GM23338 (cell line): Measurements from ENCODE around the gene OPTC. TPM values are rescaled to one million over a fixed set of nuclear protein-coding genes. Genes with fewer than 3 reads are reported as not detected.
A peak's percentile ranks its signal among the peaks of the same experiment; 100 is the strongest.

ENCODE experiments used
- ATAC-seq: fragments of 200-7000 bp; cut with Tn5 transposase; 3 replicates; pipeline ENCODE4 v1.9.1; 2020
- DNase-seq: peaks from one replicate; pipeline ENCODE4 v3.0.0-alpha.2; 2015; ENCODE audit warnings: low spot score
- H2AFZ ChIP-seq: fragments of 200-600 bp; sonication (generic); 2 replicates; pipeline ENCODE4 v1.8.0; 2016; ENCODE audit warnings: antibody characterized with exemption, mild to moderate bottlenecking, moderate library complexity
- H3F3A ChIP-seq: fragments of 200-600 bp; sonication (generic); replicated peaks from 2 replicates; pipeline ENCODE4 v1.8.0; 2017; ENCODE audit warnings: antibody characterized with exemption, mixed run types, low read depth
- H3K27ac ChIP-seq: fragments of 200-600 bp; sonication (generic); 2 replicates; pipeline ENCODE4 v1.6.1; 2016; ENCODE audit warnings: low read depth
- H3K27me3 ChIP-seq: fragments of 200-600 bp; sonication (generic); 2 replicates; pipeline ENCODE4 v1.8.0; 2016; ENCODE audit warnings: mild to moderate bottlenecking, mixed run types, moderate library complexity; ENCODE audit not compliant: insufficient read depth
- H3K36me3 ChIP-seq: fragments of 200-600 bp; sonication (generic); 2 replicates; pipeline ENCODE4 v1.8.0; 2016; ENCODE audit warnings: mild to moderate bottlenecking; ENCODE audit not compliant: insufficient read depth
- H3K4me1 ChIP-seq: fragments of 200-600 bp; sonication (generic); 2 replicates; pipeline ENCODE4 v1.8.0; 2016; ENCODE audit warnings: mild to moderate bottlenecking, moderate library complexity; ENCODE audit not compliant: insufficient read depth
- H3K4me2 ChIP-seq: fragments of 200-600 bp; sonication (generic); 2 replicates; pipeline ENCODE4 v1.7.1; 2017; ENCODE audit warnings: mixed run types
- H3K4me3 ChIP-seq: fragments of 200-600 bp; sonication (generic); 2 replicates; pipeline ENCODE4 v1.6.1; 2016; ENCODE audit warnings: mixed run types
- H3K79me2 ChIP-seq: fragments of 200-600 bp; sonication (generic); replicated peaks from 2 replicates; pipeline ENCODE4 v1.8.0; 2017; ENCODE audit warnings: mild to moderate bottlenecking; ENCODE audit not compliant: insufficient read depth
- H3K9me2 ChIP-seq: fragments of 200-600 bp; sonication (generic); 2 replicates; pipeline ENCODE4 v1.8.0; 2017; ENCODE audit not compliant: insufficient read depth
- H4K20me1 ChIP-seq: fragments of 200-600 bp; sonication (generic); replicated peaks from 2 replicates; pipeline ENCODE4 v1.8.0; 2017; ENCODE audit warnings: mild to moderate bottlenecking; ENCODE audit not compliant: insufficient read depth
- H3K27ac Mint-ChIP-seq: 2 replicates; pipeline ENCODE4 v1.8.0; 2020; ENCODE audit warnings: inconsistent platforms, mild to moderate bottlenecking, moderate library complexity, mixed read lengths
- H3K27me3 Mint-ChIP-seq: 3 replicates; pipeline ENCODE4 v1.8.0; 2022; ENCODE audit warnings: low read depth, mild to moderate bottlenecking, moderate library complexity, mixed read lengths, inconsistent platforms; ENCODE audit not compliant: insufficient read depth, poor library complexity
- H3K36me3 Mint-ChIP-seq: 3 replicates; pipeline ENCODE4 v1.8.0; 2021; ENCODE audit warnings: low read depth, mild to moderate bottlenecking, inconsistent platforms, moderate library complexity, mixed read lengths
- H3K4me1 Mint-ChIP-seq: 3 replicates; pipeline ENCODE4 v1.8.0; 2020; ENCODE audit warnings: mild to moderate bottlenecking, inconsistent platforms, mixed read lengths
- H3K4me3 Mint-ChIP-seq: 3 replicates; pipeline ENCODE4 v1.8.0; 2021; ENCODE audit warnings: moderate library complexity, mild to moderate bottlenecking, inconsistent platforms, mixed read lengths
- H3K9me3 Mint-ChIP-seq: 3 replicates; pipeline ENCODE4 v1.8.0; 2020; ENCODE audit warnings: moderate library complexity, mild to moderate bottlenecking, inconsistent platforms, mixed read lengths
- JUNB ChIP-seq: IDR thresholded peaks from one replicate; pipeline ENCODE4 v1.6.1; 2016; ENCODE audit warnings: antibody characterized with exemption; ENCODE audit not compliant: unreplicated experiment
- POLR2AphosphoS5 ChIP-seq: IDR thresholded peaks from 2 replicates; pipeline ENCODE4 v1.6.1; 2016; ENCODE audit warnings: antibody characterized with exemption, low read depth
- STAT1 ChIP-seq: IDR thresholded peaks from one replicate; pipeline ENCODE4 v1.6.1; 2016; ENCODE audit warnings: antibody characterized with exemption; ENCODE audit not compliant: unreplicated experiment
- ZNF331 ChIP-seq: fragments of 250-450 bp; sonication (Bioruptor Pico); IDR thresholded peaks from 2 replicates; pipeline ENCODE4 v1.5.0; 2020; ENCODE audit warnings: low read depth, mild to moderate bottlenecking, moderate library complexity
- polyA plus RNA-seq: library from polyadenylated mRNA; unstranded; fragments of >200 nt; fragmentation: Nextera tagmentation; extraction: Ambion mirVana; gene quantifications from 2 replicates; pipeline ENCODE4 v1.2.1, GENCODE V29; 2016
- total RNA-seq: library from RNA; depleted of rRNA; stranded (reverse); fragments of >200 nt; shearing (Covaris generic); gene quantifications from 2 replicates; pipeline ENCODE4 v1.2.3, GENCODE V29; 2014
- TF ChIP-seq, protein P1 (sequence below): IDR thresholded peaks from 2 replicates; pipeline ENCODE4 v1.6.1; 2016; ENCODE audit warnings: antibody characterized with exemption
- TF ChIP-seq, protein P2 (sequence below): fragments of 250-450 bp; sonication (Bioruptor Pico); IDR thresholded peaks from 2 replicates; pipeline ENCODE4 v1.5.0; 2020; ENCODE audit warnings: mild to moderate bottlenecking, moderate library complexity

Gene OPTC
- total and polyA plus RNA-seq, 2 experiments from 2014 or later, result 0.50 to 1.0 TPM

DNA sequence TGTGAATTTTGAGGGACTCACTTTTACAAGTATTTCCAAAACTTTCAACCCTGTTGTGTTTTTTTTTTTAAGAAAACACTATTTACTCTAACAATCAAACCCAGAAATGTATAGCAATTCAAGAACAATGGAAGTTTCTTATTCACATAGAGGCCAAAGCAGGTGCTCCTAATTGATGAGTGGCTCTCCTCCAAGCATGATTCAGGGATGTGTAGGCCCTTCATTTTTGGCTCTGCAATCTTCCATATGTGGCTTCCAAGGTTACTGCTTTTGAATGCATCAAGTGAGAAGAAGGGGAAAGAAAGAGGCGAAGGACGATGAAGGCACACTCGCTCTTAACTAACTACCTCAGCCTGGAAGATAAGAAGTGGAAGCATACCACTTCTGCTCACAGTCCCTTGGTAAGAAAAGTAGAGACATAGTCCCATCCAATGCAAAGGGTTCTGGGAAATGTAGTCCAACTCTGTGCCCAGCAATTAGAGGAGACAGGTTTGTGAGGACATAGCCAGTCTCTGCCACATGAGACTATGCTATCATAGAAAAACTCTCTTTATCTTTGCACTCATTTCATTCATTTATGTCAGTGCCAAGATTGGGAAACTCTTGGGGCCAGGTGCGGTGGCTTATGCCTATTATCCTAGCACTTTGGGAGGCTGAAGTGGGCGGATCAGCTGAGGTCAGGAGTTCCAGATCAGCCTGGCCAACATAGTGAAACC lies 46.0 kb downstream of the OPTC start:
- no peak overlapping the region for H3K27ac ChIP-seq
- TF ChIP-seq, protein P1, sequence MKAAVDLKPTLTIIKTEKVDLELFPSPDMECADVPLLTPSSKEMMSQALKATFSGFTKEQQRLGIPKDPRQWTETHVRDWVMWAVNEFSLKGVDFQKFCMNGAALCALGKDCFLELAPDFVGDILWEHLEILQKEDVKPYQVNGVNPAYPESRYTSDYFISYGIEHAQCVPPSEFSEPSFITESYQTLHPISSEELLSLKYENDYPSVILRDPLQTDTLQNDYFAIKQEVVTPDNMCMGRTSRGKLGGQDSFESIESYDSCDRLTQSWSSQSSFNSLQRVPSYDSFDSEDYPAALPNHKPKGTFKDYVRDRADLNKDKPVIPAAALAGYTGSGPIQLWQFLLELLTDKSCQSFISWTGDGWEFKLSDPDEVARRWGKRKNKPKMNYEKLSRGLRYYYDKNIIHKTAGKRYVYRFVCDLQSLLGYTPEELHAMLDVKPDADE, result peak; percentile 17; the same call in 1 of the 2 replicates
- TF ChIP-seq JUNB, result no peak
- no peaks in the 10 kb centered on the region; the same call in 1 of the 2 replicates for H3K36me3 ChIP-seq
- Mint-ChIP-seq H3K4me3 (no peak overlapping the region), H3K4me1 (peaks cover 22% of the 10 kb centered on the region; the same call in 2 of the 3 replicates), H3K27ac (no peak overlapping the region), H3K36me3 (no peaks in the 10 kb centered on the region), H3K9me3 (no peaks in the 10 kb centered on the region), H3K27me3 (peaks cover 6% of the 10 kb centered on the region)
- DNase-seq (peak; percentile 54), ATAC-seq (peak; percentile 72)
- H3K9me2 ChIP-seq, result no peaks in the 10 kb centered on the region; the same call in 1 of the 2 replicates
- peak overlapping the region; percentile 83; the same call in 1 of the 2 replicates for H2AFZ ChIP-seq
- no peaks in the 10 kb centered on the region for H3K27me3 ChIP-seq
- no peaks in the 10 kb centered on the region; the same call in 1 of the 2 replicates for H3K79me2 ChIP-seq
- no peaks in the 10 kb centered on the region for H4K20me1 ChIP-seq
- H3K4me2 ChIP-seq, result no peak overlapping the region
- H3F3A ChIP-seq, result no peaks in the 10 kb centered on the region
- peaks cover 10% of the 10 kb centered on the region for H3K4me1 ChIP-seq
- no peak overlapping the region for H3K4me3 ChIP-seq

DNA sequence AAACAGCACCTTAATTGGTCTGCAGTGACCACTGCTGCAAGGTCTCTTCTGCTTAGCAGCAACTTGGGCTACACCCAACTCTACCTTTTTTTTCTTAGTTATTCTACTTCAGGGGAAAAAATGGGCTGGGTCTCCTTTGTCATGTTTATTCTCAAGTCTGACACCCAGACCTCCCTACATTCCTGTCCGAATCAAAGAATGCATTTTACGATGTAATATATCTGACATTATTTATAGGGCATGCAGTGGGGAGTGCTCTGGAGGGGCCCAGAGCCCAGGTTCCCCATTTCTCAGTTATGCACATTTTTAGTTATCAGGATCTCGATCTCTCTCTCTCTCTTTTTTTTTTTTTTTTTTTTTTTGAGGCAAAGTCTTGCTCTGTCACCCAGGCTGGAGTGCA lies 50.5 kb downstream of the OPTC start:
- no peaks in the 10 kb centered on the region for H3K27me3 ChIP-seq
- H3K4me1 ChIP-seq, result peaks cover 39% of the 10 kb centered on the region
- Mint-ChIP-seq H3K4me3 (no peak overlapping the region), H3K27ac (no peak overlapping the region), H3K9me3 (no peaks in the 10 kb centered on the region), H3K4me1 (peaks cover 49% of the 10 kb centered on the region), H3K27me3 (peaks cover 7% of the 10 kb centered on the region), H3K36me3 (no peaks in the 10 kb centered on the region)
- no peaks in the 10 kb centered on the region for H4K20me1 ChIP-seq
- H3K9me2 ChIP-seq, result no peaks in the 10 kb centered on the region
- no peak overlapping the region for H3K4me3 ChIP-seq
- TF ChIP-seq STAT1, result no peak
- no peak overlapping the region for H3K27ac ChIP-seq
- H3F3A ChIP-seq, result no peaks in the 10 kb centered on the region
- ATAC-seq, result peak; percentile 54
- H3K36me3 ChIP-seq, result no peaks in the 10 kb centered on the region
- no peak overlapping the region for H2AFZ ChIP-seq
- H3K4me2 ChIP-seq, result peak overlapping the region; percentile 52
- no peaks in the 10 kb centered on the region; the same call in 1 of the 2 replicates for H3K79me2 ChIP-seq
- peak; percentile 74 for DNase-seq

DNA sequence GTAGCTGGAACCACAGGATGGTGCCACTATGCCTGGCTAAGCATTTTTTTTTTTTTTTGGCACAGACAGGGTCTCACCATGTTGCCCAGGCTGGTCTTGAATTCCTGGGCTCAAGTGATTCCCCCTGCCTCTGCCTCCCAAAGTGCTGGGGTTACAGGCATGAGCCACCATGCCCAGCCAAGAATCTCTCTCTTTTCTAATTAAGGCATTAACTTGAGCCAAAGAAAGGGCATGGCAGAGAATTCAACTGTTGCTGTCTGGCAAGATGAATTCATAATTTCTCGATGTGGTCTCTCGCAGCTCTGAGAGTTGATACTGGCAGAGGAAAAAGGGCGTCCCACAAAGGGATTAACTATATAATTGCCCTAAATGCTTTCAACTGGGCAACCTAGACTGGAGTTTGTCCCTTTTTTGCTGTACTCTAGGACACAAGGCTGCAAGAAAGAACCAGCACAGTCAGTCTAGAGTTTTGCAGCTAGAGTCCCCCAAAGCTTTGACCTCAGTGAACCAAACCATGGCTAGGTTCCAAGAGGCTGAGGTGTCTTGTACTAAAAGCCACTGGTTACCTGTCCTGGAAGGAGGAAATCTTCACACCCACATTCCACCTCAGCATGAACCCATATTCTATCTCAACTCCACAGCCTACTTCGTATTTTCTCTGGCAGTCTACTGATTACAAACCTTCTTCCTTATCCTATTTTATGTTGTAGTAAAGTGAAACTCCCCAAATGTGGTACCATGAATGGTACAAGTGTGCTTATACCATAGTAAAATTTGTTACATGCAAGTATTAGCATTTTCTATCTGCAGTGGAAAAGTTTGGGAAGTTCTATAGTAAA lies 51.2 kb downstream of the OPTC start:
- no peaks in the 10 kb centered on the region for H3K36me3 ChIP-seq
- Mint-ChIP-seq H3K27ac (no peak overlapping the region), H3K36me3 (no peaks in the 10 kb centered on the region)
- no peak for TF ChIP-seq ZNF331 (CRISPR knock-in tag)
- TF ChIP-seq, protein P2, sequence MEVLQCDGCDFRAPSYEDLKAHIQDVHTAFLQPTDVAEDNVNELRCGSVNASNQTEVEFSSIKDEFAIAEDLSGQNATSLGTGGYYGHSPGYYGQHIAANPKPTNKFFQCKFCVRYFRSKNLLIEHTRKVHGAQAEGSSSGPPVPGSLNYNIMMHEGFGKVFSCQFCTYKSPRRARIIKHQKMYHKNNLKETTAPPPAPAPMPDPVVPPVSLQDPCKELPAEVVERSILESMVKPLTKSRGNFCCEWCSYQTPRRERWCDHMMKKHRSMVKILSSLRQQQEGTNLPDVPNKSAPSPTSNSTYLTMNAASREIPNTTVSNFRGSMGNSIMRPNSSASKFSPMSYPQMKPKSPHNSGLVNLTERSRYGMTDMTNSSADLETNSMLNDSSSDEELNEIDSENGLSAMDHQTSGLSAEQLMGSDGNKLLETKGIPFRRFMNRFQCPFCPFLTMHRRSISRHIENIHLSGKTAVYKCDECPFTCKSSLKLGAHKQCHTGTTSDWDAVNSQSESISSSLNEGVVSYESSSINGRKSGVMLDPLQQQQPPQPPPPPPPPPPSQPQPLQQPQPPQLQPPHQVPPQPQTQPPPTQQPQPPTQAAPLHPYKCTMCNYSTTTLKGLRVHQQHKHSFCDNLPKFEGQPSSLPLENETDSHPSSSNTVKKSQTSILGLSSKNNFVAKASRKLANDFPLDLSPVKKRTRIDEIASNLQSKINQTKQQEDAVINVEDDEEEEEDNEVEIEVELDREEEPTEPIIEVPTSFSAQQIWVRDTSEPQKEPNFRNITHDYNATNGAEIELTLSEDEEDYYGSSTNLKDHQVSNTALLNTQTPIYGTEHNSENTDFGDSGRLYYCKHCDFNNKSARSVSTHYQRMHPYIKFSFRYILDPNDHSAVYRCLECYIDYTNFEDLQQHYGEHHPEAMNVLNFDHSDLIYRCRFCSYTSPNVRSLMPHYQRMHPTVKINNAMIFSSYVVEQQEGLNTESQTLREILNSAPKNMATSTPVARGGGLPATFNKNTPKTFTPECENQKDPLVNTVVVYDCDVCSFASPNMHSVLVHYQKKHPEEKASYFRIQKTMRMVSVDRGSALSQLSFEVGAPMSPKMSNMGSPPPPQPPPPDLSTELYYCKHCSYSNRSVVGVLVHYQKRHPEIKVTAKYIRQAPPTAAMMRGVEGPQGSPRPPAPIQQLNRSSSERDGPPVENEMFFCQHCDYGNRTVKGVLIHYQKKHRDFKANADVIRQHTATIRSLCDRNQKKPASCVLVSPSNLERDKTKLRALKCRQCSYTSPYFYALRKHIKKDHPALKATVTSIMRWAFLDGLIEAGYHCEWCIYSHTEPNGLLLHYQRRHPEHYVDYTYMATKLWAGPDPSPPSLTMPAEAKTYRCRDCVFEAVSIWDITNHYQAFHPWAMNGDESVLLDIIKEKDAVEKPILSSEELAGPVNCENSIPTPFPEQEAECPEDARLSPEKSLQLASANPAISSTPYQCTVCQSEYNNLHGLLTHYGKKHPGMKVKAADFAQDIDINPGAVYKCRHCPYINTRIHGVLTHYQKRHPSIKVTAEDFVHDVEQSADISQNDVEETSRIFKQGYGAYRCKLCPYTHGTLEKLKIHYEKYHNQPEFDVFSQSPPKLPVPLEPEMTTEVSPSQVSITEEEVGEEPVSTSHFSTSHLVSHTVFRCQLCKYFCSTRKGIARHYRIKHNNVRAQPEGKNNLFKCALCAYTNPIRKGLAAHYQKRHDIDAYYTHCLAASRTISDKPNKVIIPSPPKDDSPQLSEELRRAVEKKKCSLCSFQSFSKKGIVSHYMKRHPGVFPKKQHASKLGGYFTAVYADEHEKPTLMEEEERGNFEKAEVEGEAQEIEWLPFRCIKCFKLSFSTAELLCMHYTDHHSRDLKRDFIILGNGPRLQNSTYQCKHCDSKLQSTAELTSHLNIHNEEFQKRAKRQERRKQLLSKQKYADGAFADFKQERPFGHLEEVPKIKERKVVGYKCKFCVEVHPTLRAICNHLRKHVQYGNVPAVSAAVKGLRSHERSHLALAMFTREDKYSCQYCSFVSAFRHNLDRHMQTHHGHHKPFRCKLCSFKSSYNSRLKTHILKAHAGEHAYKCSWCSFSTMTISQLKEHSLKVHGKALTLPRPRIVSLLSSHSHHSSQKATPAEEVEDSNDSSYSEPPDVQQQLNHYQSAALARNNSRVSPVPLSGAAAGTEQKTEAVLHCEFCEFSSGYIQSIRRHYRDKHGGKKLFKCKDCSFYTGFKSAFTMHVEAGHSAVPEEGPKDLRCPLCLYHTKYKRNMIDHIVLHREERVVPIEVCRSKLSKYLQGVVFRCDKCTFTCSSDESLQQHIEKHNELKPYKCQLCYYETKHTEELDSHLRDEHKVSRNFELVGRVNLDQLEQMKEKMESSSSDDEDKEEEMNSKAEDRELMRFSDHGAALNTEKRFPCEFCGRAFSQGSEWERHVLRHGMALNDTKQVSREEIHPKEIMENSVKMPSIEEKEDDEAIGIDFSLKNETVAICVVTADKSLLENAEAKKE (CRISPR knock-in tag), result no peak
- TF ChIP-seq STAT1, result no peak
- TF ChIP-seq JUNB, result no peak
- TF ChIP-seq POLR2AphosphoS5, result no peak

More for the DNA sequence above, 51.2 kb downstream of the OPTC start:
- peaks cover 45% of the 10 kb centered on the region for H3K4me1 ChIP-seq
- Mint-ChIP-seq H3K27me3 (peaks cover 7% of the 10 kb centered on the region), H3K4me1 (peaks cover 45% of the 10 kb centered on the region), H3K4me3 (no peak overlapping the region), H3K9me3 (no peaks in the 10 kb centered on the region)
- ATAC-seq (no peak), DNase-seq (no peak)
- peak overlapping the region; percentile 52; the same call in 1 of the 2 replicates for H3K4me2 ChIP-seq
- H3F3A ChIP-seq, result no peaks in the 10 kb centered on the region
- H2AFZ ChIP-seq, result peak overlapping the region; percentile 19; the same call in 1 of the 2 replicates
- H3K27ac ChIP-seq, result 0 out of 2 replicates have a peak overlapping the region, but pooled peaks have one; percentile 33
- no peaks in the 10 kb centered on the region for H4K20me1 ChIP-seq
- H3K27me3 ChIP-seq, result no peaks in the 10 kb centered on the region
- H3K9me2 ChIP-seq, result no peaks in the 10 kb centered on the region
- no peak overlapping the region for H3K4me3 ChIP-seq
- H3K79me2 ChIP-seq, result no peaks in the 10 kb centered on the region; the same call in 1 of the 2 replicates
